Measurements from ENCODE around the gene DYNC2I2. TPM values are rescaled to one million over a fixed set of nuclear protein-coding genes. Genes with fewer than 3 reads are reported as not detected.

DYNC2I2 gene
- total RNA-seq, 1 experiment from 2014 or later = 58.6 TPM

DNA sequence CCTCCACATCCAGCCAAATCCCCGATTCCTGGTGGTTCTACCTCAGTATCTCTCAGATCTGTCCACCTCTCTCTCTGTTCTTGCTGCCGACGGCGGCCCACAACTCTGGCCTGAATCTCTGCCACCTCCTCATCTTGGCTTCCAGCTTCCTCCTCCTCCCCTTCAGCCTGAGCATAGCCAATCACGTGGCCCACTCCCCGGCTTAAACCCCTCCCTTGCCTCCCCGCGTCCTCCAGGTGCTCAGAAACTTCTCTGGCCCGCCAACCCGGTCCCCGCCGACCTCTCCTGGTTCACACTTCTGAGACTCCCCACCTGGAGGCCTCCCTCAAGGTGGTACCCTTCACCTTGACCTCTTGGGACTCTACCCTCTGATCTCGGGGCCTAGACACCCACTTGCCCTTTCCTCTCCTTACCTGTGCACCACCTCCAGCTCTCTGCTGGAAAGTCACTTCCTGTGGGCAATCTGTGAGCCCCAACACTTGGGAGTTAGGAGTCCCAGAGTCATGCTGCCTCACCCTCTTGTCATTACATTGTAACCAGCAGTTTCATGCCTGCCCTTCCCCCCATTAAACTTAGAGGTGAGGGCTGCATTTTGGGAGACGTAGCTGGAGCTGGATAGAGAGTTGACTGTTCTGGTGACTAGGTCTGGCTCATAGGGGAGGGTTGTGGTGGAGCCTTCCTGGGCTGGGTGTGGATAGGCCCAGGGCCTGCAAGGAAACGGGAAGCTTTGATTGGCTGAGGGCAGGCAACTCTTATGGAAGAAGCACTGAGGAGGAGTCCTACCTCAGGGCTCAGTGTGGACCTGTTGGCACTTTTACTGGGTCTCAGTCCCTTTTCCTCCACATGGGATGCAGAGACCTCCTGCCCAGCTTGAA lies 27.9 kb upstream of the DYNC2I2 start:
- Mint-ChIP-seq H3K36me3 (ENCODE audit: insufficient read depth in 1 of 3, low read depth in 3 of 3) (peaks cover 28 to 40% (median 40%) of the 10 kb centered on the region in 3 experiments), H3K4me3 (peak overlapping the region; percentile 95 to 100), H3K4me1 (peaks cover 42 to 44% of the 10 kb centered on the region in 2 experiments), H3K9me3 (peaks cover 6 to 13% of the 10 kb centered on the region in 2 experiments), H3K27ac (peak overlapping the region; percentile 99), H3K27me3 (ENCODE audit: low read depth) (no peaks in the 10 kb centered on the region)
- Histone ChIP-seq H3K56ac (ENCODE audit: insufficient read length, low read depth, low read length) (no peak overlapping the region), H3K79me2 (ENCODE audit: insufficient read depth, low read length) (peaks cover 33% of the 10 kb centered on the region), H3K4me1 (ENCODE audit: insufficient read depth, low read length) (peaks cover 4% of the 10 kb centered on the region; the same call in 1 of the 2 replicates), H3K4me2 (ENCODE audit: insufficient read depth, insufficient read length, low read length) (peak overlapping the region; percentile 73), H4K5ac (ENCODE audit: insufficient read length, low read depth, low read length) (no peak overlapping the region), H2AFZ (ENCODE audit: low read length) (no peak overlapping the region), H4K20me1 (ENCODE audit: control insufficient read depth, insufficient read depth, insufficient read length) (no peaks in the 10 kb centered on the region), H2BK12ac (ENCODE audit: insufficient read length, low read depth, low read length) (no peak overlapping the region), H2AK5ac (ENCODE audit: insufficient read length, low read length) (no peak overlapping the region), H3T11ph (ENCODE audit: low read length) (no peak overlapping the region), H3K4ac (ENCODE audit: low read depth, low read length) (no peak overlapping the region), H3K9me3 (ENCODE audit: control insufficient read depth, low read depth, low read length) (no peaks in the 10 kb centered on the region), H3K23me2 (ENCODE audit: insufficient read length, low read depth, low read length, poor library complexity, severe bottlenecking) (peaks cover 13% of the 10 kb centered on the region), H3K18ac (ENCODE audit: insufficient read length, low read depth, low read length) (peak overlapping the region; percentile 49), H2BK20ac (ENCODE audit: low read depth, low read length, poor library complexity, severe bottlenecking) (no peak overlapping the region), H2BK120ac (ENCODE audit: low read depth, low read length, poor library complexity, severe bottlenecking) (no peak overlapping the region), H3K23ac (ENCODE audit: insufficient read length, low read depth, low read length) (no peak overlapping the region), H2BK5ac (ENCODE audit: insufficient read length, low read length) (peak overlapping the region; percentile 9), H3K79me1 (ENCODE audit: insufficient read depth, low read depth, low read length, poor library complexity, severe bottlenecking) (no peaks in the 10 kb centered on the region), H2BK15ac (ENCODE audit: low read depth, low read length) (no peak overlapping the region), H3K9ac (ENCODE audit: extremely low read depth, insufficient read length, low read length) (peak overlapping the region; percentile 92), H4K8ac (replicated peaks; ENCODE audit: insufficient read length, low read depth, low read length) (no peak overlapping the region), H3K27me3 (ENCODE audit: insufficient read depth, low read length) (no peaks in the 10 kb centered on the region), H3K27ac (ENCODE audit: insufficient read length, low read depth, low read length) (no peak overlapping the region), H3K14ac (ENCODE audit: insufficient read depth, low read length) (peak overlapping the region; percentile 79; the same call in 1 of the 2 replicates), H4K91ac (ENCODE audit: insufficient read length, low read depth, low read length) (no peak overlapping the region)
- no CpG with 5 or more reads among the region's 15 CpGs for WGBS (ENCODE audit: extremely low coverage, insufficient read length, low lambda C conversion rate)
- DNase-seq = peak; percentile 87
- TF ChIP-seq, protein P1, sequence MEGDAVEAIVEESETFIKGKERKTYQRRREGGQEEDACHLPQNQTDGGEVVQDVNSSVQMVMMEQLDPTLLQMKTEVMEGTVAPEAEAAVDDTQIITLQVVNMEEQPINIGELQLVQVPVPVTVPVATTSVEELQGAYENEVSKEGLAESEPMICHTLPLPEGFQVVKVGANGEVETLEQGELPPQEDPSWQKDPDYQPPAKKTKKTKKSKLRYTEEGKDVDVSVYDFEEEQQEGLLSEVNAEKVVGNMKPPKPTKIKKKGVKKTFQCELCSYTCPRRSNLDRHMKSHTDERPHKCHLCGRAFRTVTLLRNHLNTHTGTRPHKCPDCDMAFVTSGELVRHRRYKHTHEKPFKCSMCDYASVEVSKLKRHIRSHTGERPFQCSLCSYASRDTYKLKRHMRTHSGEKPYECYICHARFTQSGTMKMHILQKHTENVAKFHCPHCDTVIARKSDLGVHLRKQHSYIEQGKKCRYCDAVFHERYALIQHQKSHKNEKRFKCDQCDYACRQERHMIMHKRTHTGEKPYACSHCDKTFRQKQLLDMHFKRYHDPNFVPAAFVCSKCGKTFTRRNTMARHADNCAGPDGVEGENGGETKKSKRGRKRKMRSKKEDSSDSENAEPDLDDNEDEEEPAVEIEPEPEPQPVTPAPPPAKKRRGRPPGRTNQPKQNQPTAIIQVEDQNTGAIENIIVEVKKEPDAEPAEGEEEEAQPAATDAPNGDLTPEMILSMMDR (conservative IDR thresholded peaks at IDR 0.05) = no peak
